ENCODE measurements around the gene TIAM2.
A peak's percentile ranks its signal among the peaks of the same experiment; 100 is the strongest.
"Not testable (repeated sequence)": the region's sequence is repeated elsewhere in the genome, so short reads cannot be mapped to it uniquely, and the experiment has no call there.

The TIAM2 gene

DNA sequence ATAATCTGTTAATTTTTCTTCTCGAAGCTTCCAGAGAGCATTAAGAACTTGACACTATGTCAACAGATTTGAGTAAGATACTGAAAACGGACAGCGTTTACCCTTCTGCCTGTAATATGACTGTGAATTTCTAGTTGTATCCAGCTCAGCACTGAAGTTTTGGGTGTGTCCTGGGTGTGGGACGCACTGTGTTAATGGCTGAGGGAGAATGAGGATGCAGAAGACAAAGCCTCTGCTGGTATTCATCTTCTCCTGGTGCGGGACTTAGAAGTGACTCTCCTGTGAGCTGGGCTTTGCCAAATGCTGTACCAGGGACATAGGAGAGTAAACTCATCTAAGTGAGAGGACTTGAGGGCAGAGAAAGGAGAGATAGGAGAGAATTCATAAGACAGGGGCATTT lies 178.4 kb downstream of the TIAM2 start:
- no peak for DNase-seq

DNA sequence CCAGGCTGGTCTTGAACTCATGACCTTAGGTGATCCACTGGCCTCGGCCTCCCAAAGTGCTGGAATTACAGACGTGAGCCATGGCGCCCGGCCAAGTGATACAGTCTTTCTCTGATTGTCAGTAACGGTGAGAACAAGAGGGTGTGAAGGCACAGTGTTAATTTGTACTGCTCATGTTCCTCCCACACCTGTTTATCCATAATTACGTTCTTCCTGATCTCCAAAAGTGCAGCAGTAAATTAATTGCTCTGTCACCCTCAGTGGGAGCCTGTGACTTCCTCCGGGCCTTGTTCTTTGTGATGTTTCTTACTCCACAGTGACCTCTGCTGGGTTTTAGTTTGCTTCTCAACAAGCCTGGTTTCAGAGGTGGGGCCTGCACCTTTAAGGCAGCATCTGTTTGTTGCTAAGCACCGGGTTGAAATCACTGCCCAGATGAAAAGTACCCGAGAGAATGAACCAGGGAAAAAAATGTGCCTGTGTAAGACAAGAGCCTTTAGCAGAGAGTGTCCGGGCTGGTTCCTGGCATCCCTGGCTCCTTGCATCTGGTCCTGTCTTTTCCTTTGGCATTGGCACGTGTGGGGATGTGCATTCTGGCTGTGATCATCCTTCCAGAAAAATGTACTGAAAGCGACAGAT lies 179.6 kb downstream of the TIAM2 start:
- DNase-seq, result peak; percentile 69

DNA sequence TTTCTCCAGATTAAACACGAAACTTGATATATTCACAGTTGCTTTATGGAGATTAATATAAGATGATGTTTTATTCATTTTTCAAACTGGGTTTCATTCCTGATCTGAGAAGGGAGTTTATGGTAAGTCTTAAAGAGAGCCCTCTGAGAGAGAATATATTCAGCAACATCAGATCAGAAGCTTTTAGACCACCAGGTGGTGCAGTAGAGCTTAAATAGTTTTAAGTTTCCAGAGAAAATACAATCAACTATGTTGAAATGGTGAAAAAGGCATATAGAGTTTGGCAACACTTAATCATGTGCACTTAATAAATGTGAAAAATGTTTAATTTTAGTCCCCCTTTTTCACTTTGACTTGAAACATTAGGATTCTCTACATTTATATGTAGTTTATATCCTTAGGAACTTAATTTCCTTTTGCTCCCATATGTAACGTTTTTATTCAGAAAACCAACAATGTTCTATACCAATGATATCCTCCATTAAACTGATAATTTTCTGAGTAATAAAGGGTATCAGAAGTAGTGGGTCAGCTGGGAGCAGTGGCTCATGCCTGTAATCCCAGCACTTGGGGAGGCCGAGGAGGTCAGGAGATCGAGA lies 182.3 kb downstream of the TIAM2 start:
- DNase-seq, result no peak

DNA sequence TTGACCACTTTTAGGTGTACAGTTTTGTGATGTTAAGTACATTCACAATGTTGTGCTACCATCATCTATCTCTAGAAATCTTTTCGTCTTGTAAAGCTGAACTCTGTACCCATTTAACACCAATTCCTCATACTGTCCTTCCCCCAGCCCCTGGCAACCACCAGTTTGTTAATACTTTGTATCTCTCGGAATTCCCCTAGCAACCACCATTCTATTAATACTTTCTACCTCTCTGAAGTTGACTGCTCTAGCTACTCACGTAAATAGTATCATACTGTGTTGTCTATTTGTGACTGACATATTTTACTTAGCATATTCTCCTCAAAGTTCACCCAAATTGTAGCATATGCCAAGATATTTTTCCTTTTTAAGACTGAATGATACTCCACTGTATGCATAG lies 186.4 kb downstream of the TIAM2 start:
- DNase-seq, result no peak

DNA sequence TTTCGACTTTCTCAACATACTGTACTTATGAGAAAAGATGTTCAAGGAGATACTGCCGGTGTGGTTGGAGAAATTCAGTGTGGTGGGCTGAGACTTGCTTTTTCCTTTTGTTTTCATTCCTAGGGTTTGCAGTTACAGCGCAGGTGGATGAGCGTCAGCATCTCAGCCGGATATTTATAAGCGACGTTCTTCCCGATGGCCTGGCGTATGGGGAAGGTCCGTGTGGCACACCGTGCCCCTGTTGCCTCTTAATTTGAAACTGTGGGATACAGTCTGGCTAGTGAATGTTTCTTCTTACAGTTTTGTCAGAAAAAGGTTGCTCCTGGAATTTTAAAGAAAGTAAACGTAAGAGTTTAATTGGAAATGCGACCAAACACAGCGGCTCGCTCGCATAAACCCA lies 187.0 kb downstream of the TIAM2 start:
- DNase-seq, result no peak

DNA sequence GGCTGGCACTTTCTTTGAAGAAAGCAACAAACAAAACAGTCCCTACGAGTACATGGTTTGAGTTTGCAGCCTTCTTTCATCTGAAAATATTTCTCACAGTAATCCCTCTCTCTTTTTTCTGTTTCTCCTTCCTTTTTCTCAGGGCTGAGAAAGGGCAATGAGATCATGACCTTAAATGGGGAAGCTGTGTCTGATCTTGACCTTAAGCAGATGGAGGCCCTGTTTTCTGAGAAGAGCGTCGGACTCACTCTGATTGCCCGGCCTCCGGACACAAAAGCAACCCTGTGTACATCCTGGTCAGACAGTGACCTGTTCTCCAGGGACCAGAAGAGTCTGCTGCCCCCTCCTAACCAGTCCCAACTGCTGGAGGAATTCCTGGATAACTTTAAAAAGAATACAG lies 188.0 kb downstream of the TIAM2 start:
- no peak for DNase-seq

DNA sequence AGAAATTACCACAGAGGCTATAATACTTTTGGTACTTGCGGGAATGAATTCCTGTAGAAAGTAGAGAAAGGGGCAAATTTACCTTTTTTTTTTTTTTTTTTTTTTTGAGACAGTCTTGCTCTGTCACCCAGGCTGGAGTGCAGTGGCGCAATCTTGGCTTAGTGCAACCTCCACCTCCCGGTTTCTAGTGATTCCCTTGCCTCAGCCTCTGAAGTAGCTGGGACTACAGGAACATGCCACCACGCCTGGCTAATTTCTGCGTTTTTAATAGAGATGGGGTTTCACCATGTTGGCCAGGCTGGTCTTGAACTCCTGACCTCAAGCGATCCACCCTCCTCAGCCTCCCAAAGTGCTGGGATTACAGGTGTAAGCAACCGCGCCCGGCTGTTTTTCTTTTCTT lies 189.9 kb downstream of the TIAM2 start:
- DNase-seq, result not testable (repeated sequence)

DNA sequence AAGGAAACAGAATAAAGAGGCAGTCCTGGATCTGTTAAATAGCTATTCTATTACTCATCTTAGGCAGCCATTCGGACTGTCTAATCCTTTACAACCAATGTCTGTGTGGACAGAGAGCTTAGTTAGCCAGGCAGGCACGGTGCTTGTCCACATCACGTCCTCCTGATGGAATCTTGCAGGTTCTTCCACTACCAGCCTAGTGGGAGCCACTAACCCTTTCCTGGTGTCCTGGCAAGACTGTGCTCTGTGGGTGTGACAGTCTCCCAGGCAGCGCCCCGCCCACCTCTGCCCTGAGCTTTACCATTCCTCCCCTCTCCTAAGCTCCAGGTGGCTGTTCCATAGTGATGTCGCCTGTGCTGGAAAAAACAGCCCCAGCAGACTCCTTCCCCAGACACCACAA lies 190.4 kb downstream of the TIAM2 start:
- DNase-seq, result peak; percentile 6

DNA sequence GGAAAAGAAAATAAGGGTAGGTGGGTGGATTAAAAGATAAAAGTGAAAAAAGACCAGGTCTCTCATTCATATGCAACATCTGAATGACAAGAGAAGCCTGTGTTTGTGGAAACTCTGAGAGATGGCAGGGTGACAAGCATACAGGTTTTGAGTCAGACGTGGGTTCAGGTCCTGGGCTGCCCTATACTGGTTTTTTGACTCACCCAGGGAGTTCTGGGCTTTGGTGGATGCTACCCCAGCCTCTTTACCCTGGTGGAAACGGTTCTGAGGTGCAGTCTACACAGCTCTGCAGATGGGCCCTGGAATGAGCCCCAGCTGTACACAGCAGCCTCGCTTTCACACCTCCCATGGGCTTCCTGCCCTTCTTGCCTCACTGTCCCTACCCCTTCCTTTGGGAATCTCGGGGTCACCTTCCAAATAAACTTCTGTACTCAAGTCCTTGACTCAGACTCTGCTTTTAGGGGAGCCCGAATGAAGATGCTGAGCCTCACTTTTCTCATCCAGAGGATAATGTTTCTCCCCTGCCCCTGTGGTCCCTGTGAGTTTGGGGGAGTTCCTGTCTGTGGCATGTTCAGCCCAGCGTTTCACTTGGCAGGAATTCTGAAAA lies 191.0 kb downstream of the TIAM2 start:
- peak; percentile 86 for DNase-seq

DNA sequence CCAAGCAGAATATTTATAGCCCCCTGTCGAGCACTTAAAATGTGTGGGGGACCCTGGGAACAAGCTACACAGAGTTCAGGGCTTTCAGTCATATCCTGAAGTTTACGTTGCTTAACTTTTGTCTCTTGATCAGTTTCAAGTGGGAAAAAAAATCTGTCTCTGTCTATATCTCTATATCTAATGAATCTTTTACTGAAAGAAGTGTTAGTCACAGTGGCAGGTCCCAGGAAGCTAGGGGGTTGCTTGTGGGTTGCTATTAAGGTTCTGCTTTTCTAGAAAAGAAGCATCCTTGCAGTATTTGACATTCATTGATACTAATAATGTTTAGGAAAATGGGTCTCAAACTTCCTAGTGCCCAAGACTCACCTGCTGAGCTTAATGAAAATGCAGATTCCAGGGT lies 192.0 kb downstream of the TIAM2 start:
- DNase-seq, result no peak

DNA sequence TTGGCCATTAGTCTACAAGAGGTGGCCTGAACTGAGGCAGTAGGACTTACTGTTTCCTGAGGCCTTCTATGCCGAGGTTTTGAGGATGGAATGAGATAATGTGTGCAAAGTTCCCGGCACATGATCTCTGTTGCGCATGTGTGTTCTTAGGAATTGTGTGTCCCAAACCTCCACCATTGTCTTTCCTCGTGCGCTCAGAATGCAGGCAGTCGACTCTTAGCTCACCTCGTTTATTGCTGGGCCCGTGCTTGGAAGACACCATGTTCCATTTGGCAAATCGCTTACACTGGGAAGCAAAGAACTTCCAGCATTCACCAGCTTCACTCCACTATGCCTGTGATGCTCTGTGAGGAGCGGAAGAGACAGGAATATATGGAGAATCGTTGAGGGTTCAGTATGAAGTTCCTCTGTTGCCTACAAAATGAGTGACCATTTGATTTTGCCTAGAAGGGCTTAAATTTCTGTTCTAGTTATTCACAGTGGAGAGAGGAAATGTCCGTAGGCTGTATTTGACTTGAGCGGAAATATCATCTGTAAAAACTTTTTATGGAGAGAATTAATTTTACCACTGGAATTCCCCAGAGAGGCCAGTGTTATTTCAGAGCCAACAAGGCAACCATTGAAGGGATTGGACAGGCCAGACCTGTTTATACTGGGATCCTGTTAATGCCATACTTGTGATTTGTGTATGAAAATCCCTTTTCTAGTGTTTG lies 193.0 kb downstream of the TIAM2 start:
- no peak for DNase-seq

DNA sequence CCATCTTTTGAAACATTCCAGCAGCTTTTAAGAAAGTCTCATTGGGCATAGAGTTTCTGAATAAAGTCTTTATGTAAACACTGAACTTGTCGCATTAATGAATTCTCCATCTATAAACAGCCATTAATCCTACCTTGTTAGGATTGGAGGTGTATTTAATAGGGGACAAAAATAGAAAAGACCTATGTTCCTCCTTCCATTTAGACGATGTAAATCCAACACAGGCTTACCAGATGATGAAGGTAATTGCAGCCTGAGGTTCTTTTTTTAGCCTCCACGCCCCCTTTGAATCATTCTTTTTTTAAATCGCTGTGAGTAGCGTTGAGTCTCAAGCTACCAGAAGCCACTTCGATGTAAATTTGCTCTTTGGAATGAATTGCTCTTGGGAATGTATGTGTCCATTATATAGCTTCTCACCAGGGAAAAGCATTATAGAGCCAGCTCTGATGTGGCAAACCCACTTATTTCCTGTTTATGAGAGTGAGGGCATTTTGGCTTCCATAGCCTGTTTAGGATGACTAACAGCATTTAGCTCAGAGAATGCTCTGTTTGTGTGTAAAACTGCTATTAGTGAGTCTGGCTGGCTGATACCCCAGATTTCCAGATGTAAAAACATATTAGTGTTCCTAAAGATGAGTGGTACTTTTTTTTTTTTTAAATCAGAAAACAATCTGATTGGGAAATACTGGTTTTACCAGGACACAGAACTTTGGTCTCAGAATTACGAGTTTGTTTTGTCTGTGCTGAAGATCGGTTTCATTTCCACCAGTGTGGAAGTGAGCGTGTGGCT lies 193.8 kb downstream of the TIAM2 start:
- DNase-seq, result no peak

DNA sequence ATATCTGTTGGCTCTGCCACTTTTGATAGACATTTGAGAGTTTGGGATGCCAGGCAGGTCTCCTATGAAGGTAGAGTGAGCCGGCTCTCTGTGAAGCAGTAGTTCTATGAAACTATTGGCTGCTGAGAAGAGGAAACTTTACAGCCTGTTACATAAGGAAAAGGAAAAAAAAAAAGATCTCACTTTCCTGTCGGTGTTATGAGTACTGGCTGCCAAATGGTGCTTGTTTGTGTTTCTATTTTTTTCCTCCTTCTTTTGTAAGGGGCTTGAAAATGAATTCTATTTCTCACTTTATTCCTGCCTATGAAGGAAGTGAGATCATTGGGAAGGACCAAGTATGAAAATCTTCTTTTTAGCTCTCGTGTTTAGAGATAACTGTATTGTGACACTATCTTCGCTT lies 195.6 kb downstream of the TIAM2 start:
- DNase-seq, result no peak

DNA sequence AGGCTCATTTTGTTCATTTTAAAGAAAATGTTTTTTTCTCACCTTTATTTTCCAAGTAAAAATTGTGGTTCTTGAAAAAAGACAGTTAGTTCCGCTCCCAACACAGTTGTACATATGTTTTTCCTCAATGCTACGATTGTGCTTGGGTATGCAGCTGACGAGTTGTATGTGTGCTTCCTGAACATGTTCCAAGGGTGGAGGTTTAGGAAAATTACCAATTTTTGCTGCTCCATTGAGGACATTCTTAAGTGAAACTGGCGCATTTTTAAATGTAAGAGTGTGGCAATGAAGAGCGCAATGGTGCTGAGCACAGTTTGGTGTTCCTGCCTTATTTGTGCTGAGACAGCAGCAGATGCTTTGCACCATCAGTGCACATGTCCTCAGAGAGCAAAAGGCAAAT lies 198.4 kb downstream of the TIAM2 start:
- DNase-seq, result no peak

DNA sequence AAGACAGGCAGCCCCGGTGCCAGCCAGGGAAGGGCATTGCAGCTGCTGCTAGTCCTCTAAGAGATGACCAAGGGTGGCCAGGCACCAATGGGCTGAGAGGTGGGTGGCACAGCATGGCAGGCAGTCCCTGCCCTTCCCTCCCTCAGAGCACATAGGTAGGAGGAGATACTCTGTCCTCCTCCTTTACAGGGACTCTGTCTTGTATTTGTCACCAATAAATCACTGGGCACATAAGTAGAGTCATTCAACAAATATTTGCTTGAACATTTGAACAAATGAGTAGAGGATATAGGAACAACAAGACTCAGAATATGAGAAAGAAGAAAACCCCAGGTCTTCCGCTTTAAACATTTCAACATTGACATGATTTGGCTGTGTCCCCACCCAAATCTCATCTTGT lies 199.3 kb downstream of the TIAM2 start:
- DNase-seq, result no peak

DNA sequence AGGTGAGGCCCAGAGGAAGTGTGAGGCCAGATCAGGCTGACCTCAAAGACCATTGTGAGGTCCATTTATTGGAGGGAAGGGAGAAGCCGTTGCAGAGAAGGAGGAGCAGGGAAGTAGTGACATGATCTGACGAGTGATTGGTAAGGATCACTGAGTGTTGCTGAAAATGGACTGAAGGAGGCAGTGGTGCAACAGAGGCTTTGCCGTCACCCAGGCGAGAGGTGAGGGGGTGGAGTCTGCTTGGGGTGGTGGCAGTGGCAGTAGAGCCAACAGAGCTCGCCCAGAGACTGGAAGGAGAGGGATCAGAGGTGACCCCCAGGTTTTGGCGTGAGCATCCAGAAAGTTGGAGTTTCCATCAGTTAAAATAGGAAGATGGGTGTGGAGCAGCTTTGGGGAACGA lies 200.8 kb downstream of the TIAM2 start:
- DNase-seq, result no peak

DNA sequence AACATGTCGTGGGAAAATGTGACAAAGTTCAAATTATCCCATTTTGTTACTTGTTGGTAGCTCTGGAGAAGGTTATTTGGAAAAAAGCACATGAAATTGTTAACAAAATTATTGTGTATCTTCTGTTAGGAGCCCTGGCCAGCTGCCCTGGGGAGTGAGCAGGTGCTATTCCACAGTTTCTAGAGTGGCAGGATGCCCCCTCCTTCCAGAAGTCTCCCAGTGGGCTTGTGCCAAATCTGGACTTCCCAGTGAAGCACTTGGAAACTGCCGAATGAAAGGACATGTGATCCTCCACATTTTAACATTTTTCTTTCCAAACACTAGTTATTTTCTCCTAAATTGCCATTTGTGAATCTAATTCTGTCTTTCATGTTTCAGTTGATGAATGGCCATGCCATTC lies 201.8 kb downstream of the TIAM2 start:
- DNase-seq, result no peak

DNA sequence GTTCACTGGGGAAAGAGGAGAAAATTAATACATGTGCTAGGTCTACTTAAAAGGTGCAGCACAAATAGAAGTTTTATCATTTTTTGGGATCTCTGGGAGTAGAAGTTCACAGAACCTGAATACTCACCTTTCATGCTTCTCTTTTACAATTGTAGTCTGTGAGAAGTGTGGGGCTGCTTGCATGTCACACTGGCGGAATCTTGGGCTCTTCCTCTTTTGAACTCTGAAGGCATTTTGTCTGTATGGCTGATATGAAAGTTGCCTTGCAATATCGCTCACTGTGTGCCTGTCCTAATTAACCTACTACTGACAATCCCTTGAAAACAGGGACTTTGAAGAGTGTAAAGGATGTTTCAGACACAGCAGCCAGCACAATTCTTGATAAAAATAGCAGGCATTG lies 202.8 kb downstream of the TIAM2 start:
- no peak for DNase-seq

DNA sequence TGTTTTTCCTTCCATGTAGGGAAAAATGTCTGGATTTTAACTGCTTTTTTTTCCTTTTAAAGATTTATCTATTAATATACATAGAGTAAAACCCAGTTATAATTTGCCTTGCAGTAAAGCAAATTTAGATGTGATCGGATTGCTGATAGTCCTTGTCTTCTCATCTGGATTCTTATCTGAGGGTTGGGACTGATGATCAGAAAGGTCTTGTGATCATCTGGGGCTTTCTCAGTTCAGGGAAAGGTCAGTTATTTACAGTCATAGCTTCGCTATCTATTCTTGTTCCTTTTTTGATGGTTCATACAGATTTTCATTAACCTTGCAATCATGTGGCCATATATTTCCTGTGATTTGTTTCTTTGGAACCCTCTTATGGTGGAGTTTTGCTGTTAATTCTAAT lies 204.9 kb downstream of the TIAM2 start:
- DNase-seq, result no peak

DNA sequence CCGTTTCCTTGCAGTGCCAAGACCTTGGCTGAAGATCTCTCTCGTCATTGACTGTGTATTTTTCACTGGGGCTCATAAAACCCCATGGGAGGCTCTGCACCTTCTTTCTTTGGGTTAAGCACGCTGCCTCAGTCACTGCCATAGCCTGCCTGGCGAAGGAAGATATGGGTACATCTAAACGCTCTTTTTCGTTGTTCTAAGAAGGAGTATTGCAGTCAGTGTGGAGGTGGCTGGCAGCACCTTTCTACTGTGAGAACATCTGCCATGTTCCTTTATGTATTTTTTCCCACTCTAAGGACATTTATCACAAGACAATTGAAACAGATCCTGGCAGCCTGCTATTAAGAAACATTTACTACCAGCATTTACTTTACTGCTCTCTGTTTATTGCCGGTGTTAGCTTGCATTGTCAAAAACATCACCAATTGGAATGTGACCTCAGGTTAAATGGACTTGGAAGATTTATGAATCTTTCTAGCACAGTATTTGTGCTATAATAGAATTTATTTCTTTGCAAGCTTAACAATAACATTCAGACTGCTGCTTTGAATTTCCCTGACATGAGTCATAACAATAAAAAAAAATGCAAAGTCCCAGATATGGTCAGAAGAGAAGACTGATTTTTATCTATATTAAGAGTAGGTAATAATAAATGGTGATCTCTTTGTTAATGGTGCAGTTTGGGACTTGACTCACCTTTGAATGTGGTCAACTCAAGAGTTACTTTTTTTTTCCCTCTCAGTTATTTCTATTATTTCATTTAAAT lies 206.5 kb downstream of the TIAM2 start:
- DNase-seq, result no peak

DNA sequence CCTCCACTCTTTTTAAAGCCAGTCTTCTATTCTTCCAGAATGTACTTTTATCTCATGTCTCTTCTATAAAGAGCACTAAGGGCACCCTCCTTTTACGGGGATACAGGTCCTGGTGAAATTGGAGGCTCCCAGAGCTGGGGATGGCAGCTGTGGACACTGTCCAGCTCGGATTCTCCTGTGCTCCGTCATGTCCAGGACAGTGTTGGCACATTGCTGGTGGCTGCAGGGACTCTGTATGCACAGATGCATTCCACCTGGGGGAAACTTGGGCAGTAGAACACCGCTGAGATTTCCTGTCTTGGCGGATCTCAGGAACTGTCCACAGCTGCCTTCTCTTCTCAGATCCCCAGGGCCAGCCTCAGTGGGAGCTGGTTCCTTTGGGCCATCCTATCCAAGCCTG lies 212.1 kb downstream of the TIAM2 start:
- no peak for DNase-seq

DNA sequence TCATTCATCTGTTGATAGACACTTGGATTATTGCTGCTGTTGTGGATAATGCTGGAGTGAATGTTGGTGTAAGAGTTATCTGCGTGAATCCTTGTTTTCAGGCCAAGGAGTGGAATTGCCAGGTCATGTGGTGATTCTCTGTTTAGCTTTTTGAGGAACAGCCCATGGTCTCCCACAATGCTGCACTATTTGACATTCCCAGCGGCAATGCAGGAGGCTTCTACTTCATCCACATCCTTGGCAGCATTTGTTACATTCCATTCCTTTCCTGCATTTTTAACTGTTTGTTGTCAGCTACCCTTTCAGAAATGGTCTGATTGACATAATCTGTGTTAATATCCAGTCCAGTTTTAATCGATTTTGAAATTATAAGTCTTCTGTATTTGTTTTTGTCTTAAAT lies 217.0 kb downstream of the TIAM2 start:
- no peak for DNase-seq

Data from stimulated activated CD4-positive, alpha-beta T cell treated with anti-CD3 and anti-CD28 coated beads, Interleukin-1b, Interleukin-23, amount 100 ng/mL, for 48 hours (primary cell).